K562 (cell line): ENCODE data around the gene PNPLA7. TPM values are rescaled to one million over a fixed set of nuclear protein-coding genes. Genes with fewer than 3 reads are reported as not detected.
A peak's percentile ranks its signal among the peaks of the same experiment; 100 is the strongest.

Experiments used
- ATAC-seq: fragments of 200-7000 bp; cut with Tn5 transposase; 3 replicates; pipeline ENCODE4 v1.9.1; 2020; ENCODE audit warnings: moderate library complexity
- BruUV-seq: library from RNA; stranded (reverse); fragments of 400-500 nt; replicated peaks from 2 replicates; lab custom pipeline; 2021; lab: Mats Ljungman, UMichigan
- CTCF ChIA-PET: fragments of 300-600 bp; formaldehyde crosslinking; extraction: SDS; loops from one replicate; lab custom pipeline; 2021; ENCODE audit warnings: low intra/inter-chr PET ratio; lab: Yijun Ruan, JAX
- POLR2A ChIA-PET: fragments of 300-600, 350-650 bp; sonication (Branson Sonifier 250); formaldehyde crosslinking; extraction: SDS; loops from one replicate; lab custom pipeline; 2021; ENCODE audit warnings: antibody characterized with exemption, inconsistent platforms; lab: Yijun Ruan, JAX
- DNase-seq, 4 experiments: peaks; one replicate each; pipeline versions ENCODE4 v3.0.0 to v3.0.0-alpha.2; 2011 to 2018; ENCODE audit warnings: low spot score in 3 of 4, mixed read lengths in 3 of 4; ENCODE audit errors: extremely low read depth in 1 of 4
- FAIRE-seq: peaks from 2 replicates; lab custom pipeline; 2011; peaks lifted over from hg19 to GRCh38; lab: Jason Lieb, UNC
- H2AFZ ChIP-seq: 2 replicates; pipeline ENCODE4 v1.6.0; 2011; ENCODE audit warnings: low read depth, low read length, control low read depth, inconsistent platforms
- H3K27ac ChIP-seq: fragments of 200-600 bp; 3 replicates; pipeline ENCODE4 v1.8.0; 2011; ENCODE audit warnings: low read depth, mild to moderate bottlenecking, control low read depth, inconsistent platforms, low read length, moderate library complexity, mixed read lengths; ENCODE audit errors: extremely low read depth
- H3K27me3 ChIP-seq, 2 experiments: fragments of 300-600 bp in 1 of 2; 2 replicates in 1 of 2; 3 replicates in 1 of 2; pipeline versions ENCODE4 v1.6.0 to v1.8.0; 2011; ENCODE audit warnings: inconsistent platforms in 2 of 2, low read length in 2 of 2, mild to moderate bottlenecking in 1 of 2, mixed read lengths in 1 of 2, moderate library complexity in 1 of 2; ENCODE audit not compliant: control insufficient read depth in 2 of 2, insufficient read depth in 2 of 2
- H3K36me3 ChIP-seq: fragments of 300-600 bp; 3 replicates; pipeline ENCODE4 v1.8.0; 2011; ENCODE audit warnings: mild to moderate bottlenecking, low read length, inconsistent platforms; ENCODE audit not compliant: control insufficient read depth, insufficient read depth
- H3K4me1 ChIP-seq, 2 experiments: fragments of 200-600 bp in 1 of 2; replicated peaks in 1 of 2; 2 replicates in 1 of 2; 3 replicates in 1 of 2; pipeline versions ENCODE4 v1.5.1 to v1.8.0; 2011; ENCODE audit warnings: inconsistent platforms in 2 of 2, low read length in 2 of 2, mild to moderate bottlenecking in 1 of 2, mixed read lengths in 1 of 2, moderate library complexity in 1 of 2; ENCODE audit not compliant: control insufficient read depth in 2 of 2, insufficient read depth in 2 of 2
- H3K4me2 ChIP-seq: 2 replicates; pipeline ENCODE4 v1.6.1; 2011; ENCODE audit warnings: low read length, control low read depth, inconsistent platforms, mixed read lengths; ENCODE audit not compliant: insufficient read depth
- H3K4me3 ChIP-seq: fragments of 200-600 bp; sonication (generic), shearing (Covaris generic); 2 replicates; pipeline ENCODE4 v1.5.1; 2016; ENCODE audit warnings: control low read depth, inconsistent platforms
- H3K79me2 ChIP-seq: fragments of 200-600 bp; 3 replicates; pipeline ENCODE4 v1.8.0; 2011; ENCODE audit warnings: low read length, inconsistent platforms; ENCODE audit not compliant: control insufficient read depth, insufficient read depth
- H3K9ac ChIP-seq, 2 experiments: 2 replicates each; pipeline versions ENCODE4 v1.6.0 to v1.6.1; 2011; ENCODE audit warnings: low read depth in 2 of 2, low read length in 2 of 2, control low read depth in 1 of 2, inconsistent platforms in 1 of 2, mild to moderate bottlenecking in 1 of 2, mixed read lengths in 1 of 2; ENCODE audit not compliant: insufficient read depth in 1 of 2
- H3K9me1 ChIP-seq: one replicate; pipeline ENCODE4 v1.6.0; 2011; ENCODE audit warnings: inconsistent platforms, mild to moderate bottlenecking, low read length, moderate library complexity; ENCODE audit not compliant: control insufficient read depth, insufficient read depth
- H3K9me3 ChIP-seq: replicated peaks from 2 replicates; pipeline ENCODE4 v1.5.1; 2011; ENCODE audit warnings: low read depth, low read length, inconsistent platforms; ENCODE audit not compliant: control insufficient read depth, insufficient read depth
- H4K20me1 ChIP-seq: replicated peaks from 2 replicates; pipeline ENCODE4 v1.6.1; 2011; ENCODE audit warnings: low read length, inconsistent platforms, mixed read lengths; ENCODE audit not compliant: control insufficient read depth, insufficient read depth
- ARHGAP35 ChIP-seq: fragments of 450-650 bp; IDR thresholded peaks from 2 replicates; pipeline ENCODE4 v1.6.1; 2018; ENCODE audit not compliant: partially characterized antibody
- CBX1 ChIP-seq: sonication (generic); IDR thresholded peaks from 2 replicates; pipeline ENCODE4 v1.6.1; 2016; ENCODE audit warnings: antibody characterized with exemption, low read depth, mild to moderate bottlenecking
- HNRNPL ChIP-seq: fragments of 200-400 bp; formaldehyde crosslinking; IDR thresholded peaks from 2 replicates; pipeline ENCODE4 v1.6.1; 2017; ENCODE audit warnings: low read depth, mild to moderate bottlenecking, low read length
- ILK ChIP-seq: fragments of 450-650 bp; IDR thresholded peaks from 2 replicates; pipeline ENCODE4 v1.6.1; 2016; ENCODE audit warnings: missing genetic modification characterization, low read depth, mild to moderate bottlenecking, missing compliant biosample characterization, moderate library complexity, borderline replicate concordance
- MAFG ChIP-seq: fragments of 450-650 bp; conservative IDR thresholded peaks from 2 replicates; pipeline ENCODE4 v1.6.1; 2016; ENCODE audit warnings: missing genetic modification characterization, missing compliant biosample characterization
- MCM3 ChIP-seq: fragments of 450-650 bp; IDR thresholded peaks from 2 replicates; pipeline ENCODE4 v1.6.1; 2016
- NR2F6 ChIP-seq: fragments of 450-650 bp; formaldehyde crosslinking; IDR thresholded peaks from 2 replicates; pipeline ENCODE4 v1.4.0; 2020; ENCODE audit warnings: mild to moderate bottlenecking
- PRMT5 ChIP-seq: sonication (generic); formaldehyde crosslinking; IDR thresholded peaks from 2 replicates; pipeline ENCODE4 v1.5.0; 2020; ENCODE audit warnings: missing genetic modification reagents
- RBFOX2 ChIP-seq: fragments of 200-400 bp; formaldehyde crosslinking; IDR thresholded peaks from 2 replicates; pipeline ENCODE4 v1.6.1; 2017; ENCODE audit warnings: low read depth, mild to moderate bottlenecking, low read length, moderate library complexity
- RBM34 ChIP-seq: fragments of 200-400 bp; formaldehyde crosslinking; IDR thresholded peaks from 2 replicates; pipeline ENCODE4 v1.6.1; 2018; ENCODE audit warnings: low read length, borderline replicate concordance; ENCODE audit not compliant: insufficient read depth
- XRCC4 ChIP-seq: IDR thresholded peaks from one replicate; pipeline ENCODE4 v1.6.1; 2011; ENCODE audit not compliant: insufficient read depth, insufficient read length; ENCODE audit errors: extremely low read depth
- ZFP1 ChIP-seq: fragments of 450-650 bp; formaldehyde crosslinking; IDR thresholded peaks from 2 replicates; pipeline ENCODE4 v1.4.0; 2020; ENCODE audit warnings: mild to moderate bottlenecking, mixed read lengths
- ZZZ3 ChIP-seq: fragments of 450-650 bp; IDR thresholded peaks from 2 replicates; pipeline ENCODE4 v1.6.1; 2016; ENCODE audit warnings: antibody characterized with exemption, mild to moderate bottlenecking, moderate library complexity
- WGBS: fragments of 100-300 bp; shearing (Covaris generic); methylation state at CpG from one replicate; pipeline ENCODE4 v1.1.6; 2016; ENCODE audit warnings: low coverage, mixed read lengths; ENCODE audit not compliant: insufficient coverage; ENCODE audit errors: missing lambda C conversion rate; 5-methylcytosine and 5-hydroxymethylcytosine counted together
- in situ Hi-C: fragments of 300-500 bp; cut with MboI; formaldehyde crosslinking; loops from 4 replicates; pipeline ENCODE4 v1.15.0; 2018; ENCODE audit warnings: inconsistent platforms, mixed read lengths
- intact Hi-C: fragments of 100-400 bp; cut with micrococcal nuclease; formaldehyde crosslinking; loops from 2 replicates; pipeline ENCODE4 v1.14.2; 2022
- polyA plus RNA-seq, 8 experiments: library from polyadenylated mRNA; depleted of rRNA in 4 of 8; stranded (reverse) in 5 of 8; unstranded in 3 of 8; fragments of >200 nt; fragmentation: Nextera tagmentation in 2 of 8; fragmentation: Illumina TruSeq in 1 of 8; extraction: Ambion mirVana in 2 of 8; extraction: Trizol in 1 of 8; gene quantifications; 2 replicates each; pipeline versions ENCODE4 v1.2.1 to v1.2.3, GENCODE V29; 2011 to 2014; ENCODE audit warnings: inconsistent platforms in 1 of 8, missing spikeins in 1 of 8
- total RNA-seq, 7 experiments: library from RNA; depleted of rRNA in 6 of 7; stranded (reverse); fragments of >200 nt in 6 of 7; fragmentation: Illumina TruSeq in 2 of 7; extraction: Trizol in 2 of 7; gene quantifications; 2 replicates each; pipeline versions ENCODE4 v1.2.1 to v1.2.3, GENCODE V29; 2011 to 2021; ENCODE audit warnings: low replicate concordance in 1 of 7
- TF ChIP-seq, protein P1 (sequence below): fragments of 450-650 bp; formaldehyde crosslinking; IDR thresholded peaks from 2 replicates; pipeline ENCODE4 v1.4.0; 2020; ENCODE audit warnings: mild to moderate bottlenecking
- TF ChIP-seq, protein P2 (sequence below): fragments of 250-450 bp; sonication (Bioruptor Pico); IDR thresholded peaks from 2 replicates; pipeline ENCODE4 v1.5.0; 2022; ENCODE audit warnings: mild to moderate bottlenecking
- TF ChIP-seq, protein P3 (sequence below), 3 experiments: fragments of 200-800 bp in 1 of 3; sonication (Bioruptor generic) in 1 of 3; sonication (generic) in 1 of 3; formaldehyde crosslinking in 1 of 3; IDR thresholded peaks; 2 replicates each; pipeline versions ENCODE4 v1.6.1 to v1.8.0; 2016 to 2022; ENCODE audit warnings: mild to moderate bottlenecking in 2 of 3, missing compliant biosample characterization in 2 of 3, missing genetic modification characterization in 2 of 3, missing genetic modification reagents in 1 of 3

Gene PNPLA7
- total and polyA plus RNA-seq, 9 of the 15 experiments (the other 6 are each of a cell fraction or from before 2014, with no cell fraction given) = 0.01 to 0.85 (median 0.19) TPM; not detected in 1

DNA sequence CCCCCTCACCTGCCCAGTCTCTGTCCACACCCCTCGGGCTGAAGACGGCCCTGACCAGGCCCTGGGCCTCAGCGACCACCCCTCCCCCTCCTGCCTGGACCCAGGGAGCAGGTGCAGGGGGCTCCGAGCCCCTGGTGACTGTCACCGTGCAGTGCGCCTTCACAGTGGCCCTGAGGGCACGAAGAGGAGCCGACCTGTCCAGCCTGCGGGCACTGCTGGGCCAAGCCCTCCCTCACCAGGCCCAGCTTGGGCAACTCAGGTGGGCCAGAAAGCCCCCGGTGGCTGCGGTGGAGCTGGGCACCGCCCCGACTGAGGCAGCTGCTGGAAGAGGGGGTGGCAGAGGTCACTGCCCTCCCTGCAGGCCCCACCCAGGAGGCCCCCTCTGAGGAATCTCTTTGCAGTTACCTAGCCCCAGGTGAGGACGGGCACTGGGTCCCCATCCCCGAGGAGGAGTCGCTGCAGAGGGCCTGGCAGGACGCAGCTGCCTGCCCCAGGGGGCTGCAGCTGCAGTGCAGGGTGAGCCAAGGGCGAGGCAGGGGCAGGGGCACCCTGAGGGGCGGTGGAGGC, 116.8 kb downstream of the PNPLA7 start (continued):
- TF ChIP-seq RBFOX2 (0 out of 2 replicates have a peak, but pooled peaks have one; percentile 19), ARHGAP35 (no peak), HNRNPL (0 out of 2 replicates have a peak, but pooled peaks have one; percentile 23), CBX1 (no peak), MAFG (no peak), RBM34 (no peak)
- TF ChIP-seq, protein P1, sequence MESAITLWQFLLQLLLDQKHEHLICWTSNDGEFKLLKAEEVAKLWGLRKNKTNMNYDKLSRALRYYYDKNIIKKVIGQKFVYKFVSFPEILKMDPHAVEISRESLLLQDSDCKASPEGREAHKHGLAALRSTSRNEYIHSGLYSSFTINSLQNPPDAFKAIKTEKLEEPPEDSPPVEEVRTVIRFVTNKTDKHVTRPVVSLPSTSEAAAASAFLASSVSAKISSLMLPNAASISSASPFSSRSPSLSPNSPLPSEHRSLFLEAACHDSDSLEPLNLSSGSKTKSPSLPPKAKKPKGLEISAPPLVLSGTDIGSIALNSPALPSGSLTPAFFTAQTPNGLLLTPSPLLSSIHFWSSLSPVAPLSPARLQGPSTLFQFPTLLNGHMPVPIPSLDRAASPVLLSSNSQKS (CRISPR knock-in tag) = no peak

DNA sequence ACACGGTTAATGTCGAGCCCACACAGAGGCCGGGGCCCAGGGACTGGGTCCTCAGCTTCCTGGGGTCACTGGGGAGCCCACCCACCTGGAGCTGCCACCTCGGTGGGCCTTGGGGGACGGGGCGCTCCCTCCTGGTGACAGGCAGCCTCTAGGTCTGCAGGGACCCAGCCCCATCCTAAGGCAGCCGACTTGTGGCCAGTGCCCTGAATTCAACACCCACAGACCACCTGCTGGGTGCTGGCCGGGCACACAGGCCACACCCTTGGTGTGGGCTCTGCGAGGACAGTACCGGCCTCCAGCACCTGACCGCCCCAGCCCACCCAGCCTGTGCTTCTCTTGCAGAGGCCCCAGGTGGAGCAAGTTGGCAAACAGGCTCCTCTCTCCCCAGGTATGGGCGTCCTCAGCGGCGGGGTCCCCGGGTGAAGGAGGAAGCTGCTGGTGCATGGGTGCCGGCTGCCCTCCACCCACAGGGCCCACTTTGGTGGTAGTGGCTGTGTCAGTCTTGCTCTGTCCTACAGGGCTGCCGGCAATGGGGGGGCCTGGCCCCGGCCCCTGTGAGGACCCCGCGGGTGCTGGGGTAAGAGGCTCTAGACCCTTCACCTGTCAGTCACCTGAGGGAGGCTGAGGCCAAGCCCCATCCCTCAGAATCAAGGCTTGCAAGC, 117.4 kb downstream of the PNPLA7 start:
- H4K20me1 ChIP-seq = no peaks in the 10 kb centered on the region
- H3K4me3 ChIP-seq = no peak overlapping the region
- no peak overlapping the region for H3K27ac ChIP-seq
- DNase-seq = no peak
- no peaks in the 10 kb centered on the region for H3K36me3 ChIP-seq
- H3K4me2 ChIP-seq = no peak overlapping the region
- POLR2A ChIA-PET = interaction anchor here (0.6 to 1.1 kb wide), 4 partner anchors 15 to 253 kb away, joined by 3 to 6 read pairs (median 4); no protein-coding TSS in a partner anchor
- H3K4me1 ChIP-seq = peaks cover 14 to 92% of the 10 kb centered on the region in 2 experiments; a peak in 4 of 5 replicates
- H3K9me3 ChIP-seq = no peaks in the 10 kb centered on the region
- peak overlapping the region; percentile 17; the same call in 1 of the 2 replicates for H2AFZ ChIP-seq
- no peaks in the 10 kb centered on the region for H3K79me2 ChIP-seq
- no TSS peak for BruUV-seq
- no peak for ATAC-seq
- no peak overlapping the region for H3K9ac ChIP-seq
- 66% methylated on average over 10 of the region's 20 CpGs for WGBS
- H3K27me3 ChIP-seq = no peaks in the 10 kb centered on the region
- in situ Hi-C loops (no loop called here), intact Hi-C loops (no loop called here)
- H3K9me1 ChIP-seq = no peaks in the 10 kb centered on the region
- CTCF ChIA-PET = no interaction called here
- no peak for FAIRE-seq
- no peak for TF ChIP-seq NR2F6 (CRISPR knock-in tag)
- TF ChIP-seq ZFP1 (CRISPR knock-in tag) = no peak
- peak; percentile 10; the same call in 1 of the 2 replicates for TF ChIP-seq HNRNPL
- TF ChIP-seq ILK (tag) = no peak
- TF ChIP-seq, protein P2, sequence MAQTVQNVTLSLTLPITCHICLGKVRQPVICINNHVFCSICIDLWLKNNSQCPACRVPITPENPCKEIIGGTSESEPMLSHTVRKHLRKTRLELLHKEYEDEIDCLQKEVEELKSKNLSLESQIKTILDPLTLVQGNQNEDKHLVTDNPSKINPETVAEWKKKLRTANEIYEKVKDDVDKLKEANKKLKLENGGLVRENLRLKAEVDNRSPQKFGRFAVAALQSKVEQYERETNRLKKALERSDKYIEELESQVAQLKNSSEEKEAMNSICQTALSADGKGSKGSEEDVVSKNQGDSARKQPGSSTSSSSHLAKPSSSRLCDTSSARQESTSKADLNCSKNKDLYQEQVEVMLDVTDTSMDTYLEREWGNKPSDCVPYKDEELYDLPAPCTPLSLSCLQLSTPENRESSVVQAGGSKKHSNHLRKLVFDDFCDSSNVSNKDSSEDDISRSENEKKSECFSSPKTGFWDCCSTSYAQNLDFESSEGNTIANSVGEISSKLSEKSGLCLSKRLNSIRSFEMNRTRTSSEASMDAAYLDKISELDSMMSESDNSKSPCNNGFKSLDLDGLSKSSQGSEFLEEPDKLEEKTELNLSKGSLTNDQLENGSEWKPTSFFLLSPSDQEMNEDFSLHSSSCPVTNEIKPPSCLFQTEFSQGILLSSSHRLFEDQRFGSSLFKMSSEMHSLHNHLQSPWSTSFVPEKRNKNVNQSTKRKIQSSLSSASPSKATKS = no peak
- no peak for TF ChIP-seq ZZZ3
- no peak for TF ChIP-seq PRMT5 (CRISPR knock-in tag)
- TF ChIP-seq, protein P3, sequence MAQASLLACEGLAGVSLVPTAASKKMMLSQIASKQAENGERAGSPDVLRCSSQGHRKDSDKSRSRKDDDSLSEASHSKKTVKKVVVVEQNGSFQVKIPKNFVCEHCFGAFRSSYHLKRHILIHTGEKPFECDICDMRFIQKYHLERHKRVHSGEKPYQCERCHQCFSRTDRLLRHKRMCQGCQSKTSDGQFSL (CRISPR knock-in tag; IDR thresholded peaks at IDR 0.05) = 0 out of 2 replicates have a peak, but pooled peaks have one; percentile 39
- TF ChIP-seq, protein P3 (tag; IDR thresholded peaks at IDR 0.05) = no peak
- no peak for TF ChIP-seq MCM3
- no peak for TF ChIP-seq XRCC4
